ENCODE results near the gene ASAP2. TPM values are rescaled to one million over a fixed set of nuclear protein-coding genes. Genes with fewer than 3 reads are reported as not detected.

ASAP2 gene
- total RNA-seq, 2 donors from 2014 or later = 9.2 to 17.8 TPM

- Histone ChIP-seq H3K27me3 (replicated peaks; ENCODE audit: insufficient read depth) (no peaks in the 10 kb centered on the region), H3K4me3 (no peak overlapping the region), H3K27ac (no peak overlapping the region), H3K9me3 (no peaks in the 10 kb centered on the region), H3K36me3 (no peaks in the 10 kb centered on the region), H3K4me1 (replicated peaks) (no peaks in the 10 kb centered on the region)
- no peak for DNase-seq (ENCODE audit: low spot score)
- 85% methylated on average over 15 of the region's 15 CpGs for WGBS
- no peak for TF ChIP-seq POLR2A (IDR thresholded peaks at IDR 0.05)
- TF ChIP-seq POLR2AphosphoS5 (IDR thresholded peaks at IDR 0.05) = no peak
- no peak for TF ChIP-seq CTCF (IDR thresholded peaks at IDR 0.05)
- intact Hi-C loops (cut with DNase I) = no loop called here
These were observed 20.1 kb downstream of the ASAP2 start for GRCh38 chr2:9226458-9227380.

- no peaks in the 10 kb centered on the region for H3K4me1 ChIP-seq (replicated peaks)
- intact Hi-C loops (cut with DNase I) = no loop called here
- no peak overlapping the region for H3K4me3 ChIP-seq
- WGBS = 97% methylated on average over 4 of the region's 4 CpGs
- TF ChIP-seq POLR2AphosphoS5 (IDR thresholded peaks at IDR 0.05) (no peak), POLR2A (IDR thresholded peaks at IDR 0.05) (no peak), CTCF (IDR thresholded peaks at IDR 0.05) (no peak)
- H3K27me3 ChIP-seq (replicated peaks; ENCODE audit: insufficient read depth) = no peaks in the 10 kb centered on the region
- H3K9me3 ChIP-seq = no peaks in the 10 kb centered on the region
- DNase-seq (ENCODE audit: low spot score) = no peak
- H3K36me3 ChIP-seq = no peaks in the 10 kb centered on the region
- H3K27ac ChIP-seq = no peak overlapping the region
These were observed 21.6 kb downstream of the ASAP2 start for GRCh38 chr2:9228088-9228751.

DNA sequence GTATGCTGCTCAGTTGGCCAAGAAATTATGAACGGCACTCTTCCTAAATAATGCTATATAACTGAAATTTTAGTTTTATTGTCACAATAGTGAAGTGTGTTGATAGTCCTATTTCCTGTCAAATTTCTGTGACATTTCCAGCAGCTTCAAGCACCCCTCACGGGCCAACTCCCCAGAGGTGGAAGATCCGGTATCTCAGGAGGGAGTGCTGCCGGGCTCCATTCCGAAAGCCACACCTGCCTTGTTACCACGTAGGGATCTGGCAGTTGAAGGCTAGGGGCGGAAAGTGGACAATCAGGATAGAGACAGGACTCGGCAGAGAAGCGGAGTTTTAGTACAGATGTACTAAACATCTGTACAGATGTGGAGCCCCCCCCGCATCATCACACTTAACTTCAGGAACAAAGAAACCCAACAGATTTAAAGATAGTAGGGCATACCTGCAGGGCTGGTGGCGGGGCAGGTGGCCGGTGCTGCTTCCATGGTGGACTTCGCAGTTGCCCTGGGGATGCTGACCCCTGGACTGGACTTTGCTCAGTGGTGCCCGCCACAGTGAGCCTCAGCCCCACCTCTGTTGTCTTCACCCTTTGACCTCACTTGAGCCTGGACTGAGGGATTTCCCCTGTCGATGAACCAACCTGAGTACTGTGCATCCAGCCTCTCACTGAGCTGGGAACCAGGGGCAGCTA lies 22.3 kb downstream of the ASAP2 start:
- no peak for TF ChIP-seq POLR2A (IDR thresholded peaks at IDR 0.05)
- TF ChIP-seq POLR2AphosphoS5 (IDR thresholded peaks at IDR 0.05) = no peak
- TF ChIP-seq CTCF (IDR thresholded peaks at IDR 0.05) = no peak
- Histone ChIP-seq H3K36me3 (no peaks in the 10 kb centered on the region), H3K4me1 (replicated peaks) (no peaks in the 10 kb centered on the region), H3K9me3 (no peaks in the 10 kb centered on the region), H3K27ac (no peak overlapping the region), H3K27me3 (replicated peaks; ENCODE audit: insufficient read depth) (no peaks in the 10 kb centered on the region), H3K4me3 (no peak overlapping the region)
- intact Hi-C loops (cut with DNase I) = no loop called here
- 89% methylated on average over 15 of the region's 15 CpGs for WGBS
- DNase-seq (ENCODE audit: low spot score) = no peak

DNA sequence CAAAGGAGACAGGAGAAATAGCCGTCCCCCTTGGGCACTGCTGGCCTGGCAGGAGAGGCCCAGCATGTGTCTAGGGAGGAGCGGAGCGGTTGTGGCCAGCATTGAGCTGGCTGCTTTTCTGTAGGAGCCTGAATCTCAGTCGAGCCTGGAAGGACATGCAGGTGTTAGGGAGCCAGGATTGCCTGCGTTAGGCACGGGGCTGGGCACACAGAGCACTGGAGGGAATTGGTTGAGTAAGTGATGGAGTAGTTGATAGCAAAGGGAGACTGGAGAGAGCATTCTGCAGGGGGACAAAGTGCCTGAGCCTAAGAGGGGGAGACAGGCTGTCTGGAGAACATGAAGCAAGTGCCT lies 22.8 kb downstream of the ASAP2 start:
- Histone ChIP-seq H3K36me3 (no peaks in the 10 kb centered on the region), H3K27ac (no peak overlapping the region), H3K4me1 (replicated peaks) (no peaks in the 10 kb centered on the region), H3K27me3 (replicated peaks; ENCODE audit: insufficient read depth) (no peaks in the 10 kb centered on the region), H3K9me3 (no peaks in the 10 kb centered on the region), H3K4me3 (no peak overlapping the region)
- no peak for TF ChIP-seq POLR2AphosphoS5 (IDR thresholded peaks at IDR 0.05)
- TF ChIP-seq POLR2A (IDR thresholded peaks at IDR 0.05) = no peak
- TF ChIP-seq CTCF (IDR thresholded peaks at IDR 0.05) = no peak
- DNase-seq (ENCODE audit: low spot score) = no peak
- intact Hi-C loops (cut with DNase I) = no loop called here
- WGBS = 89% methylated on average over 6 of the region's 6 CpGs
